HG02623 (cell line): ENCODE measurements around the gene RAD21L1.
"Not testable (repeated sequence)": the region's sequence is repeated elsewhere in the genome, so short reads cannot be mapped to it uniquely, and the experiment has no call there.

ENCODE experiments used
- ATAC-seq: cut with Tn5 transposase; IDR thresholded peaks from one replicate; pipeline ENCODE4 v1.9.1; 2021; ENCODE audit warnings: moderate library complexity; ENCODE audit not compliant: unreplicated experiment

Gene RAD21L1

GRCh38 chr20:1224205-1224890, 1.5 kb upstream of the RAD21L1 start:
- ATAC-seq = no peak

GRCh38 chr20:1225263-1225782, 521 bp upstream of the RAD21L1 start:
- no peak for ATAC-seq

GRCh38 chr20:1229541-1229940, 3.7 kb downstream of the RAD21L1 start:
- no peak for ATAC-seq

GRCh38 chr20:1232286-1233111, 6.7 kb downstream of the RAD21L1 start:
- ATAC-seq = no peak

GRCh38 chr20:1240549-1240948, 14.7 kb downstream of the RAD21L1 start:
- no peak for ATAC-seq

GRCh38 chr20:1241456-1241855, 15.6 kb downstream of the RAD21L1 start:
- ATAC-seq = no peak

- ATAC-seq = no peak
These were observed 16.3 kb downstream of the RAD21L1 start for GRCh38 chr20:1242099-1242498.

- ATAC-seq = no peak
These were observed 16.7 kb downstream of the RAD21L1 start for GRCh38 chr20:1242530-1242929.

GRCh38 chr20:1245578-1245977, 19.7 kb downstream of the RAD21L1 start:
- no peak for ATAC-seq

GRCh38 chr20:1247689-1248088, 21.8 kb downstream of the RAD21L1 start:
- no peak for ATAC-seq

- ATAC-seq = not testable (repeated sequence)
These were observed 24.4 kb downstream of the RAD21L1 start for GRCh38 chr20:1250282-1250681.

- no peak for ATAC-seq
These were observed 26.6 kb downstream of the RAD21L1 start for GRCh38 chr20:1252416-1252815.

- no peak for ATAC-seq
These were observed 28.4 kb downstream of the RAD21L1 start for GRCh38 chr20:1254254-1254653.

GRCh38 chr20:1255675-1256074, 29.8 kb downstream of the RAD21L1 start:
- ATAC-seq = no peak

GRCh38 chr20:1263853-1264252, 38.0 kb downstream of the RAD21L1 start:
- ATAC-seq = no peak

- no peak for ATAC-seq
These were observed 38.9 kb downstream of the RAD21L1 start for GRCh38 chr20:1264727-1265126.

- ATAC-seq = no peak
These were observed 39.5 kb downstream of the RAD21L1 start for GRCh38 chr20:1265226-1265915.

- no peak for ATAC-seq
These were observed 40.0 kb downstream of the RAD21L1 start for GRCh38 chr20:1265916-1266166.

GRCh38 chr20:1266167-1266973, 40.5 kb downstream of the RAD21L1 start, which contains the start of gene SNPH:
SNPH (plus strand) TSS chr20:1266294; CDS start chr20:1296240, 29,946 bp downstream.
- ATAC-seq = no peak

- no peak for ATAC-seq
These were observed 41.3 kb downstream of the RAD21L1 start for GRCh38 chr20:1267161-1267560.
